Neural progenitor cell (in vitro differentiated cells): ENCODE data around the gene LMX1B. TPM values are rescaled to one million over a fixed set of nuclear protein-coding genes. Genes with fewer than 3 reads are reported as not detected.

Experiments
- DNase-seq: peaks from one replicate; pipeline ENCODE4 v3.0.0-alpha.2; 2016; ENCODE audit warnings: low spot score
- H2AFZ ChIP-seq: fragments of 200-600 bp; sonication (generic); replicated peaks from 2 replicates; pipeline ENCODE4 v1.6.1; 2016; ENCODE audit warnings: antibody characterized with exemption
- H3F3A ChIP-seq: fragments of 200-600 bp; sonication (generic); 2 replicates; pipeline ENCODE4 v1.6.1; 2016; ENCODE audit warnings: antibody characterized with exemption, low read depth
- H3K27ac ChIP-seq: fragments of 200-600 bp; sonication (generic); 2 replicates; pipeline ENCODE4 v1.5.1; 2016; ENCODE audit warnings: mild to moderate bottlenecking
- H3K27me3 ChIP-seq: fragments of 200-600 bp; sonication (generic); 2 replicates; pipeline ENCODE4 v1.6.1; 2016; ENCODE audit warnings: mild to moderate bottlenecking, moderate library complexity
- H3K36me3 ChIP-seq: fragments of 200-600 bp; sonication (generic); 2 replicates; pipeline ENCODE4 v1.5.1; 2016
- H3K4me1 ChIP-seq: fragments of 200-600 bp; sonication (generic); 2 replicates; pipeline ENCODE4 v1.6.1; 2016; ENCODE audit warnings: mixed run types
- H3K4me2 ChIP-seq: fragments of 200-600 bp; sonication (generic); 2 replicates; pipeline ENCODE4 v1.6.1; 2016
- H3K4me3 ChIP-seq: fragments of 200-600 bp; sonication (generic); 2 replicates; pipeline ENCODE4 v1.5.1; 2016
- H3K79me2 ChIP-seq: fragments of 200-600 bp; sonication (generic); 2 replicates; pipeline ENCODE4 v1.6.1; 2016; ENCODE audit warnings: low read depth
- H3K9ac ChIP-seq: fragments of 200-600 bp; sonication (generic); 2 replicates; pipeline ENCODE4 v1.6.1; 2016
- H3K9me3 ChIP-seq: fragments of 200-600 bp; sonication (generic); 2 replicates; pipeline ENCODE4 v1.5.1; 2016; ENCODE audit warnings: low read depth
- H4K20me1 ChIP-seq: fragments of 200-600 bp; sonication (generic); 2 replicates; pipeline ENCODE4 v1.6.1; 2016; ENCODE audit warnings: low read depth
- H3K27ac Mint-ChIP-seq: 3 replicates; pipeline ENCODE4 v1.8.0; 2021; ENCODE audit warnings: mixed read lengths
- H3K27me3 Mint-ChIP-seq: 2 replicates; pipeline ENCODE4 v1.8.0; 2022; ENCODE audit warnings: low read depth, mild to moderate bottlenecking, inconsistent platforms, moderate library complexity, mixed read lengths; ENCODE audit not compliant: insufficient read depth
- H3K36me3 Mint-ChIP-seq: 3 replicates; pipeline ENCODE4 v1.8.0; 2021; ENCODE audit warnings: mixed read lengths
- H3K4me1 Mint-ChIP-seq: 3 replicates; pipeline ENCODE4 v1.8.0; 2021; ENCODE audit warnings: mixed read lengths
- H3K4me3 Mint-ChIP-seq: 3 replicates; pipeline ENCODE4 v1.8.0; 2021; ENCODE audit warnings: mild to moderate bottlenecking, moderate library complexity, mixed read lengths
- H3K9me3 Mint-ChIP-seq: 3 replicates; pipeline ENCODE4 v1.8.0; 2020; ENCODE audit warnings: mixed read lengths
- EZH2 ChIP-seq: fragments of 200-600 bp; sonication (generic); IDR thresholded peaks from 2 replicates; pipeline ENCODE4 v1.6.1; 2017; ENCODE audit warnings: antibody characterized with exemption, mild to moderate bottlenecking, moderate library complexity
- EZH2phosphoT487 ChIP-seq: fragments of 200-600 bp; sonication (generic); IDR thresholded peaks from 2 replicates; pipeline ENCODE4 v1.6.1; 2017; ENCODE audit warnings: antibody characterized with exemption
- total RNA-seq: library from RNA; depleted of rRNA; stranded (reverse); fragments of >200 nt; gene quantifications from 2 replicates; pipeline ENCODE4 v1.2.3, GENCODE V29; 2015; ENCODE audit warnings: low replicate concordance
- TF ChIP-seq, protein P1 (sequence below): fragments of 200-600 bp; sonication (generic); IDR thresholded peaks from 2 replicates; pipeline ENCODE4 v1.5.1; 2017; ENCODE audit warnings: antibody characterized with exemption, mild to moderate bottlenecking

Gene LMX1B
- 0.19 and 0.50 TPM in 2 replicates for total RNA-seq

- Histone ChIP-seq H3K27me3 (peaks cover 99% of the 10 kb centered on the region), H3K9ac (no peak within 1 kb of the TSS), H3K4me1 (peaks cover 61% of the 10 kb centered on the region), H2AFZ (peak within 1 kb of the TSS; percentile 24), H3K27ac (no peak within 1 kb of the TSS), H3K4me2 (peak within 1 kb of the TSS; percentile 82), H3K36me3 (no peaks in the 10 kb centered on the region), H3F3A (peaks cover 50% of the 10 kb centered on the region), H3K9me3 (no peaks in the 10 kb centered on the region), H4K20me1 (peaks cover 81% of the 10 kb centered on the region), H3K4me3 (peak within 1 kb of the TSS; percentile 55), H3K79me2 (no peaks in the 10 kb centered on the region)
- TF ChIP-seq EZH2phosphoT487 (no peak), EZH2 (no peak)
- TF ChIP-seq, protein P1, sequence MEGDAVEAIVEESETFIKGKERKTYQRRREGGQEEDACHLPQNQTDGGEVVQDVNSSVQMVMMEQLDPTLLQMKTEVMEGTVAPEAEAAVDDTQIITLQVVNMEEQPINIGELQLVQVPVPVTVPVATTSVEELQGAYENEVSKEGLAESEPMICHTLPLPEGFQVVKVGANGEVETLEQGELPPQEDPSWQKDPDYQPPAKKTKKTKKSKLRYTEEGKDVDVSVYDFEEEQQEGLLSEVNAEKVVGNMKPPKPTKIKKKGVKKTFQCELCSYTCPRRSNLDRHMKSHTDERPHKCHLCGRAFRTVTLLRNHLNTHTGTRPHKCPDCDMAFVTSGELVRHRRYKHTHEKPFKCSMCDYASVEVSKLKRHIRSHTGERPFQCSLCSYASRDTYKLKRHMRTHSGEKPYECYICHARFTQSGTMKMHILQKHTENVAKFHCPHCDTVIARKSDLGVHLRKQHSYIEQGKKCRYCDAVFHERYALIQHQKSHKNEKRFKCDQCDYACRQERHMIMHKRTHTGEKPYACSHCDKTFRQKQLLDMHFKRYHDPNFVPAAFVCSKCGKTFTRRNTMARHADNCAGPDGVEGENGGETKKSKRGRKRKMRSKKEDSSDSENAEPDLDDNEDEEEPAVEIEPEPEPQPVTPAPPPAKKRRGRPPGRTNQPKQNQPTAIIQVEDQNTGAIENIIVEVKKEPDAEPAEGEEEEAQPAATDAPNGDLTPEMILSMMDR: no peak
- Mint-ChIP-seq H3K9me3 (no peaks in the 10 kb centered on the region), H3K27me3 (peaks cover 69% of the 10 kb centered on the region), H3K36me3 (peaks cover 3% of the 10 kb centered on the region), H3K4me3 (peak within 1 kb of the TSS; percentile 94), H3K4me1 (peaks cover 55% of the 10 kb centered on the region), H3K27ac (peak within 1 kb of the TSS; percentile 76)
- peak; percentile 88 for DNase-seq
These were observed at the start of gene LMX1B for GRCh38 chr9:126613651-126614050. Gene LMX1B (plus strand): TSS chr9:126613928. CDS start chr9:126614450, 522 bp downstream.

DNA sequence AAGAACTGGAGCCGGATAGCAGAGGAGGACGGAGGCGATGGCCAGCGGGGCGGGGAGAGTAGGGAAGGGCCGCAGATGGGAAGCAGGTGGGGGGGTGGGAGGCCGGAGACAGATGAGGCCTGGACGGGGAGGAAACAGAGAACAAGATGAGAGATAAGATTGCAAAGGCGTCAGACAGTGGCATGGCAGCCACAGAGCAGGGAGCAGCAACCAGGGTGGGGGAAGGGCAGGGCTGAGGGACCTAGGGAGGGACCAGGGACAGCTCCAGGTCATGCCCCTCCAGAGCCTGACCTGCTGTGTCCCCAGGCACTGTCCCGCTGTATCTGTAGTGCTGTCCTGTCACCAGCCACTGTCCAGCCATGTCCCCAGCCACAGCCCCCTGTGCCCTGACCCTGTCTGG, 49.6 kb upstream of the LMX1B start:
- Histone ChIP-seq H3K4me1 (no peaks in the 10 kb centered on the region), H3K9me3 (no peaks in the 10 kb centered on the region), H3K79me2 (no peaks in the 10 kb centered on the region), H3K36me3 (no peaks in the 10 kb centered on the region), H3K27me3 (peaks cover 63% of the 10 kb centered on the region), H2AFZ (no peak overlapping the region), H3K4me3 (no peak overlapping the region), H3K4me2 (no peak overlapping the region), H3K9ac (no peak overlapping the region), H3F3A (no peaks in the 10 kb centered on the region), H4K20me1 (peaks cover 3% of the 10 kb centered on the region), H3K27ac (no peak overlapping the region)
- no peaks in the 10 kb centered on the region for H3K4me1 Mint-ChIP-seq
- TF ChIP-seq EZH2phosphoT487: no peak
- no peak for TF ChIP-seq EZH2
- TF ChIP-seq, protein P1: no peak
- peak; percentile 44 for DNase-seq
- peaks cover 2% of the 10 kb centered on the region for H3K9me3 Mint-ChIP-seq
- peaks cover 8% of the 10 kb centered on the region for H3K27me3 Mint-ChIP-seq
- H3K27ac Mint-ChIP-seq: no peak overlapping the region
- H3K36me3 Mint-ChIP-seq: no peaks in the 10 kb centered on the region
- H3K4me3 Mint-ChIP-seq: no peak overlapping the region

DNA sequence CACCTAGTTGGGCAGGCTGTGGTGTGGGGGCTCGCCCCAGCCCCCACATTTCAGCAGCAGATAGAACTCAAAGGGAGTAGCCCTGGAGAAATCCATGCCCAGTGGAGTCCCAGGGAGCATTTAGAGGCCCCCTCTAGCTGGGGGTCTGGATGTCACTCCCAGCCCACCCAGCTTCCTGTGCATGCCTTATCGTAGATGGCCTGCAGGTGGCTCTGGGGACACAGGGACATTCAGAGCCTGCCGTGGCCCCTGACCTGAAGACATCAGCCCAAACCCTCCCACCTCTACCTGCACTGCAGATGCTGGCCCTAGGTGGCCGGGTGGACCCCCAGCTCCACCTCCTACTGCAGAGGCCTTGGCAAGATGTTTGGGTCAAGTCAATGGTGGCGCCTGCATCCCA, 49.0 kb upstream of the LMX1B start:
- H3K27ac Mint-ChIP-seq: no peak overlapping the region
- no peaks in the 10 kb centered on the region for H3K36me3 ChIP-seq
- peaks cover 9% of the 10 kb centered on the region for H3K27me3 Mint-ChIP-seq
- no peaks in the 10 kb centered on the region for H3K4me1 Mint-ChIP-seq
- H3K9ac ChIP-seq: no peak overlapping the region
- H3K79me2 ChIP-seq: no peaks in the 10 kb centered on the region
- H2AFZ ChIP-seq: no peak overlapping the region
- no peak overlapping the region for H3K4me3 Mint-ChIP-seq
- H3K9me3 Mint-ChIP-seq: peaks cover 2% of the 10 kb centered on the region
- no peaks in the 10 kb centered on the region for H3F3A ChIP-seq
- no peaks in the 10 kb centered on the region for H3K9me3 ChIP-seq
- DNase-seq: peak; percentile 51
- no peak overlapping the region for H3K4me2 ChIP-seq
- H3K4me3 ChIP-seq: no peak overlapping the region
- no peaks in the 10 kb centered on the region for H3K4me1 ChIP-seq
- peaks cover 57% of the 10 kb centered on the region for H3K27me3 ChIP-seq
- H3K36me3 Mint-ChIP-seq: no peaks in the 10 kb centered on the region
- peaks cover 3% of the 10 kb centered on the region for H4K20me1 ChIP-seq
- H3K27ac ChIP-seq: no peak overlapping the region
- TF ChIP-seq, protein P1: peak; percentile 57
- TF ChIP-seq EZH2: no peak
